ENCODE results near the gene HOXB4. TPM values are rescaled to one million over a fixed set of nuclear protein-coding genes. Genes with fewer than 3 reads are reported as not detected.

The HOXB4 gene
- total RNA-seq, 4 donors from 2014 or later: 0.18 to 1.8 (median 0.51) TPM

- DNase-seq (no peak), ATAC-seq (no peak)
- no peak for TF ChIP-seq POLR2A (IDR thresholded peaks at IDR 0.05)
- TF ChIP-seq, protein P1, sequence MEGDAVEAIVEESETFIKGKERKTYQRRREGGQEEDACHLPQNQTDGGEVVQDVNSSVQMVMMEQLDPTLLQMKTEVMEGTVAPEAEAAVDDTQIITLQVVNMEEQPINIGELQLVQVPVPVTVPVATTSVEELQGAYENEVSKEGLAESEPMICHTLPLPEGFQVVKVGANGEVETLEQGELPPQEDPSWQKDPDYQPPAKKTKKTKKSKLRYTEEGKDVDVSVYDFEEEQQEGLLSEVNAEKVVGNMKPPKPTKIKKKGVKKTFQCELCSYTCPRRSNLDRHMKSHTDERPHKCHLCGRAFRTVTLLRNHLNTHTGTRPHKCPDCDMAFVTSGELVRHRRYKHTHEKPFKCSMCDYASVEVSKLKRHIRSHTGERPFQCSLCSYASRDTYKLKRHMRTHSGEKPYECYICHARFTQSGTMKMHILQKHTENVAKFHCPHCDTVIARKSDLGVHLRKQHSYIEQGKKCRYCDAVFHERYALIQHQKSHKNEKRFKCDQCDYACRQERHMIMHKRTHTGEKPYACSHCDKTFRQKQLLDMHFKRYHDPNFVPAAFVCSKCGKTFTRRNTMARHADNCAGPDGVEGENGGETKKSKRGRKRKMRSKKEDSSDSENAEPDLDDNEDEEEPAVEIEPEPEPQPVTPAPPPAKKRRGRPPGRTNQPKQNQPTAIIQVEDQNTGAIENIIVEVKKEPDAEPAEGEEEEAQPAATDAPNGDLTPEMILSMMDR (IDR thresholded peaks at IDR 0.05 in 4 of 5, conservative IDR thresholded peaks at IDR 0.05 in 1 of 5): no peak
- in situ Hi-C loops (cut with MboI; ENCODE audit: low sequenced_read_pairs in 4 of 4): no loop called here
- intact Hi-C loops (cut with DNase I; ENCODE audit: low total_unique reads): no loop called here
- peaks cover 10 to 40% of the 10 kb centered on the region in 2 donors for H3K4me1 ChIP-seq
- peak within 1 kb of the TSS; percentile 80 to 94 (median 85) for H3K27ac ChIP-seq
- H3K36me3 ChIP-seq: no peaks in the 10 kb centered on the region
- H3K27me3 ChIP-seq: peaks cover 16 to 38% (median 20%) of the 10 kb centered on the region in 3 donors
- peak within 1 kb of the TSS; percentile 59 to 76 (median 68) for H3K4me3 ChIP-seq
- no peaks in the 10 kb centered on the region for H3K9me3 ChIP-seq
Observed at GRCh38 chr17:48545022-48545375, 33.2 kb downstream of the HOXB4 start, which contains the start of gene HOXB2. TSS of gene HOXB2 (minus strand) at chr17:48545109. CDS start at chr17:48544911, 198 bp downstream.

- Histone ChIP-seq H3K4me1 (peaks cover 10 to 40% of the 10 kb centered on the region in 2 donors), H3K27me3 (peaks cover 16 to 38% (median 20%) of the 10 kb centered on the region in 3 donors)
- intact Hi-C loops (cut with DNase I; ENCODE audit: low total_unique reads): no loop called here
Observed at GRCh38 chr17:48544349-48545021, 33.7 kb downstream of the HOXB4 start.

GRCh38 chr17:48543854-48544348, 34.2 kb downstream of the HOXB4 start:
- TF ChIP-seq POLR2A (IDR thresholded peaks at IDR 0.05): no peak
- TF ChIP-seq, protein P1 (IDR thresholded peaks at IDR 0.05 in 4 of 5, conservative IDR thresholded peaks at IDR 0.05 in 1 of 5): no peak
- H3K36me3 ChIP-seq: no peaks in the 10 kb centered on the region
- DNase-seq (no peak), ATAC-seq (peak; percentile 21 to 22)
- intact Hi-C loops (cut with DNase I; ENCODE audit: low total_unique reads): loop anchor here (2.0 kb wide), 1 partner anchor 35 kb away; the partner anchor contains the start of gene HOXB4
- in situ Hi-C loops (cut with MboI; ENCODE audit: low sequenced_read_pairs in 4 of 4): no loop called here
- H3K27ac ChIP-seq: peak overlapping the region; percentile 80 to 94 (median 85)
- peak overlapping the region; percentile 59 to 76 (median 68) for H3K4me3 ChIP-seq
- peaks cover 16 to 38% (median 20%) of the 10 kb centered on the region in 3 donors for H3K27me3 ChIP-seq
- H3K4me1 ChIP-seq: peaks cover 10 to 40% of the 10 kb centered on the region in 2 donors
- H3K9me3 ChIP-seq: no peaks in the 10 kb centered on the region

More at GRCh38 chr17:48544349-48545021, 33.7 kb downstream of the HOXB4 start:
- Histone ChIP-seq H3K27ac (peak overlapping the region; percentile 80 to 94 (median 85)), H3K36me3 (no peaks in the 10 kb centered on the region), H3K4me3 (peak overlapping the region; percentile 59 to 76 (median 68)), H3K9me3 (no peaks in the 10 kb centered on the region)
- no peak for ATAC-seq
- TF ChIP-seq, protein P1 (IDR thresholded peaks at IDR 0.05 in 4 of 5, conservative IDR thresholded peaks at IDR 0.05 in 1 of 5): no peak
- peak; percentile 5 to 14 for TF ChIP-seq POLR2A (IDR thresholded peaks at IDR 0.05)
- DNase-seq: peak; percentile 17 to 36
- in situ Hi-C loops (cut with MboI; ENCODE audit: low sequenced_read_pairs in 4 of 4): no loop called here

- DNase-seq: peak in 1 of 2 donors; percentile 31
- Histone ChIP-seq H3K27me3 (peaks cover 16 to 33% (median 20%) of the 10 kb centered on the region in 3 donors), H3K4me3 (peak overlapping the region; percentile 59 to 76 (median 68)), H3K36me3 (no peaks in the 10 kb centered on the region), H3K4me1 (peaks cover 10 to 40% of the 10 kb centered on the region in 2 donors), H3K27ac (peak overlapping the region; percentile 80 to 94 (median 85)), H3K9me3 (no peaks in the 10 kb centered on the region)
- peak; percentile 54 to 62 for ATAC-seq
- in situ Hi-C loops (cut with MboI; ENCODE audit: low sequenced_read_pairs in 4 of 4): no loop called here
- intact Hi-C loops (cut with DNase I; ENCODE audit: low total_unique reads): loop anchor here (2.0 kb wide), 1 partner anchor 36 kb away; the partner anchor contains the start of gene HOXB4
- peak; percentile 17 to 33 for TF ChIP-seq POLR2A (IDR thresholded peaks at IDR 0.05)
- TF ChIP-seq, protein P1 (IDR thresholded peaks at IDR 0.05 in 4 of 5, conservative IDR thresholded peaks at IDR 0.05 in 1 of 5): peak; percentile 7 to 50 (median 33)
Observed at GRCh38 chr17:48543107-48543853, 34.9 kb downstream of the HOXB4 start.

Measured in gastrocnemius medialis (tissue), 4 donors.